Caco-2 (cell line): Measurements from ENCODE around the gene WWP2. TPM values are rescaled to one million over a fixed set of nuclear protein-coding genes. Genes with fewer than 3 reads are reported as not detected.

Experiments
- BruUV-seq: library from RNA; stranded (reverse); fragments of 400-500 nt; replicated peaks from 2 replicates; lab custom pipeline; 2021; lab: Mats Ljungman, UMichigan
- CTCF ChIA-PET: fragments of 300-600 bp; sonication (Branson Sonifier 250); formaldehyde crosslinking; loops from one replicate; lab custom pipeline; 2022; ENCODE audit warnings: antibody characterized with exemption; lab: Charles Lee
- POLR2A ChIA-PET: fragments of 300-600 bp; sonication (Branson Sonifier 250); formaldehyde crosslinking; loops from one replicate; lab custom pipeline; 2022; ENCODE audit warnings: antibody characterized with exemption; lab: Charles Lee
- DNase-seq, 2 experiments: peaks; one replicate each; pipeline versions ENCODE4 v3.0.0 to v3.0.0-alpha.2; 2020 to 2022
- H3K27me3 ChIP-seq: replicated peaks from 2 replicates; pipeline ENCODE4 v1.6.0; 2011; ENCODE audit warnings: low read length; ENCODE audit not compliant: control insufficient read depth, insufficient read depth
- H3K36me3 ChIP-seq: 2 replicates; pipeline ENCODE4 v1.5.1; 2011; ENCODE audit warnings: low read length; ENCODE audit not compliant: control insufficient read depth, insufficient read depth
- H3K4me1 ChIP-seq: fragments of 250-450 bp; sonication (Bioruptor Pico); 2 replicates; pipeline ENCODE4 v1.5.1; 2020; ENCODE audit warnings: mild to moderate bottlenecking
- H3K4me3 ChIP-seq: 2 replicates; pipeline ENCODE4 v1.5.1; 2011; ENCODE audit warnings: low read depth, mild to moderate bottlenecking, control low read depth, low read length
- H3K9me3 ChIP-seq: fragments of 250-450 bp; sonication (Bioruptor Pico); 2 replicates; pipeline ENCODE4 v1.5.1; 2020; ENCODE audit warnings: mild to moderate bottlenecking, moderate library complexity
- H3K27ac Mint-ChIP-seq: one replicate; pipeline ENCODE4 v1.8.0; 2022; ENCODE audit warnings: mixed read lengths; ENCODE audit not compliant: unreplicated experiment
- H3K27me3 Mint-ChIP-seq: one replicate; pipeline ENCODE4 v1.8.0; 2022; ENCODE audit warnings: mixed read lengths; ENCODE audit not compliant: insufficient read depth, unreplicated experiment
- H3K36me3 Mint-ChIP-seq: one replicate; pipeline ENCODE4 v1.8.0; 2022; ENCODE audit warnings: mild to moderate bottlenecking, mixed read lengths; ENCODE audit not compliant: insufficient read depth, unreplicated experiment
- H3K4me1 Mint-ChIP-seq: one replicate; pipeline ENCODE4 v1.8.0; 2022; ENCODE audit warnings: low read depth, mixed read lengths; ENCODE audit not compliant: unreplicated experiment
- H3K4me3 Mint-ChIP-seq: one replicate; pipeline ENCODE4 v1.8.0; 2022; ENCODE audit warnings: mild to moderate bottlenecking, moderate library complexity, mixed read lengths; ENCODE audit not compliant: unreplicated experiment
- H3K9me3 Mint-ChIP-seq: one replicate; pipeline ENCODE4 v1.8.0; 2022; ENCODE audit warnings: mixed read lengths; ENCODE audit not compliant: unreplicated experiment
- CTCF ChIP-seq, 2 experiments: fragments of 200-600 bp in 1 of 2; IDR thresholded peaks; 1 replicate in 1 of 2; 2 replicates in 1 of 2; pipeline versions ENCODE4 v1.5.1 to v1.8.0; 2011 to 2022; ENCODE audit warnings: antibody characterized with exemption in 1 of 2, control low read depth in 1 of 2, inconsistent platforms in 1 of 2, low read depth in 1 of 2, low read length in 1 of 2, mild to moderate bottlenecking in 1 of 2, moderate library complexity in 1 of 2; ENCODE audit not compliant: insufficient read depth in 1 of 2, severe bottlenecking in 1 of 2, unreplicated experiment in 1 of 2
- intact Hi-C: fragments of 100-400 bp; cut with micrococcal nuclease; formaldehyde crosslinking; loops from one replicate; pipeline ENCODE4 v1.10.0; 2022; ENCODE audit not compliant: unreplicated experiment
- total RNA-seq: library from RNA; stranded (reverse); gene quantifications from 2 replicates; pipeline ENCODE4 v1.2.3, GENCODE V29; 2022

The WWP2 gene
- total RNA-seq, 1 experiment from 2014 or later, result 39.7 TPM

DNA sequence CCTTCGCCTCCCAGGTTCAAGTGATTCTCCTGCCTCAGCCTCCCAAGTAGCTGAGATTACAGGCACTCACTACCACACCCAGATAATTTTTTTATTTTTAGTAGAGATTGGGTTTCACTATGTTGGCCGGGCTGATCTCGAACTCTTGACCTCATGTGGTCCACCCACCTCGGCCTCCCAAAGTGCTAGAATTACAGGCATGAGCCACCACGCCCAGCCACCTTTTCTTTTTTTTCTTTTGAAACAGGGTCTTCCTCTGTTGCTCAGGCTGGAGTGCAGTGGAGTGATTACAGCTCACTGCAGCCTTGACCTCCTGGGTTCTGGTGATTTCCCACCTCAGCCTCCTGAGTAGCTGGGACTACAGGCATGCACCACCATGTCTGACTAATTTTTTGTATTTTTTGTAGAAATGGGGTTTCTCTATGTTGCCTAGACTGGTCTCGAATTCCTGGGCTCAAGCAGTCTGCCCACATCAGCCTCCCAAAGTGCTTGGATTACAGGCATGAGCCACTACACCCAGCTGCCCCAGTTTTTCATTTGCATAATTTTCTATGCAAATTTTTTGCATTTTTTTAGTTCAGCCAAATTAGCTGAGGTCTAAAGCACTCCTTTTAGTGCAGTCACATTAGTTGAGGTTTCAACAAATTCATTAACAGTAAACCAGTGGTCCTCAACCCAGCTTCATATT is 11.3 kb downstream of the WWP2 start:
- Mint-ChIP-seq H3K27me3 (no peaks in the 10 kb centered on the region), H3K9me3 (peaks cover 13% of the 10 kb centered on the region), H3K4me3 (no peak overlapping the region), H3K36me3 (peaks cover 5% of the 10 kb centered on the region), H3K27ac (no peak overlapping the region), H3K4me1 (no peaks in the 10 kb centered on the region)
- intact Hi-C loops, result no loop called here
- peaks cover 12% of the 10 kb centered on the region; the same call in 1 of the 2 replicates for H3K9me3 ChIP-seq
- CTCF ChIA-PET, result no interaction called here
- no TSS peak for BruUV-seq
- H3K36me3 ChIP-seq, result no peaks in the 10 kb centered on the region
- no peaks in the 10 kb centered on the region for H3K27me3 ChIP-seq
- TF ChIP-seq CTCF (IDR thresholded peaks at IDR 0.05; ENCODE audit: insufficient read depth in 1 of 2, low read depth in 1 of 2, low read length in 1 of 2, severe bottlenecking in 1 of 2, unreplicated experiment in 1 of 2), result no peak
- DNase-seq, result no peak
- no peaks in the 10 kb centered on the region for H3K4me1 ChIP-seq
- no peak overlapping the region for H3K4me3 ChIP-seq
- POLR2A ChIA-PET, result no interaction called here

DNA sequence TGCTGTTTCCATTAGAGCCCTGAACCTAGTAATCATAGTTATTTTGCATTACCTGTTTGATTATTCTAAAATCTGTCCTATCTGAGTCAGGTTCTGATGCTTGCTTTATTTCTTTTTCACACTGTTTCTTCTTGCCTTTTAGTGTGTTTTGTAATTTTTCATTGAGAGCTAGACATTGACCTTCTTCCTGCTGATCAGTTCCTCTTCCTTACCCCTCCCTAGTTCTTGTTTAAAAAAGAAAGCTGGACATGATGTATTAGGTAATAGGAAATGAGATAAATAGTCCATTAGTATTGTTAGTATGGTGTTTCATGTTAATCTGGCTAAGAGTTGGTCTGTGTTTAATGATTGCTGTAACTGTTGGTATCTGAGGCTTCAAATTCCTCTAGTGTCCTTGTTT is 13.4 kb downstream of the WWP2 start:
- no peaks in the 10 kb centered on the region for H3K36me3 ChIP-seq
- H3K27me3 ChIP-seq, result no peaks in the 10 kb centered on the region
- no peaks in the 10 kb centered on the region for H3K36me3 Mint-ChIP-seq
- H3K27me3 Mint-ChIP-seq, result no peaks in the 10 kb centered on the region
- no peak overlapping the region for H3K4me3 Mint-ChIP-seq
- H3K4me1 ChIP-seq, result no peaks in the 10 kb centered on the region
- no TSS peak for BruUV-seq
- DNase-seq, result no peak
- no peak overlapping the region for H3K4me3 ChIP-seq
- TF ChIP-seq CTCF (IDR thresholded peaks at IDR 0.05; ENCODE audit: insufficient read depth in 1 of 2, low read depth in 1 of 2, low read length in 1 of 2, severe bottlenecking in 1 of 2, unreplicated experiment in 1 of 2), result no peak
- POLR2A ChIA-PET, result no interaction called here
- intact Hi-C loops, result no loop called here
- H3K4me1 Mint-ChIP-seq, result no peaks in the 10 kb centered on the region
- CTCF ChIA-PET, result no interaction called here
- peaks cover 12% of the 10 kb centered on the region; the same call in 1 of the 2 replicates for H3K9me3 ChIP-seq
- no peak overlapping the region for H3K27ac Mint-ChIP-seq
- H3K9me3 Mint-ChIP-seq, result peaks cover 13% of the 10 kb centered on the region

DNA sequence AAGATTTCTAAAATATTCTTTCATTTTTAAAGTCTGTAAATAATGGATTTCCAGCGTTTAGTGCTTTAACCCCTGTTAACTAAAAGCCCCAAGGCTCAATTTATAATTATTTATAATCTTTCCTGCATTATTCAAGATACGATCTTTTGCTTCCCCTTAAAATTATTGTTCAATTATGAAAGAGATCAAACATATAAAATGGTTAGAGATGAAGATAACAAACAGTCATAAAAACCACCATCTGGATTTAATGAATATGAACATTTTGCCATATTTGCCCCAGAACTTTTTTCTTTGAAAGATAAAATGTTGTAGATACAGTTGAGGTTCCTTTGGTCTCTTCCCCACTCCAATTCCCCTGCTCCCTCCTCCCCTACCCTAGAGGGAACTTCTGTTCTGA is 17.6 kb downstream of the WWP2 start:
- ChIA-PET CTCF (no interaction called here), POLR2A (no interaction called here)
- Histone ChIP-seq H3K4me3 (no peak overlapping the region), H3K4me1 (no peaks in the 10 kb centered on the region), H3K27me3 (no peaks in the 10 kb centered on the region), H3K36me3 (no peaks in the 10 kb centered on the region), H3K9me3 (peaks cover 12% of the 10 kb centered on the region; the same call in 1 of the 2 replicates)
- intact Hi-C loops, result no loop called here
- no peak for TF ChIP-seq CTCF (IDR thresholded peaks at IDR 0.05; ENCODE audit: insufficient read depth in 1 of 2, low read depth in 1 of 2, low read length in 1 of 2, severe bottlenecking in 1 of 2, unreplicated experiment in 1 of 2)
- BruUV-seq, result no TSS peak
- DNase-seq, result no peak
- Mint-ChIP-seq H3K27me3 (no peaks in the 10 kb centered on the region), H3K4me3 (no peak overlapping the region), H3K4me1 (no peaks in the 10 kb centered on the region), H3K9me3 (peaks cover 13% of the 10 kb centered on the region), H3K27ac (no peak overlapping the region), H3K36me3 (peaks cover 6% of the 10 kb centered on the region)
